Lung (tissue), 12 donors: ENCODE results near the gene MARCHF10. TPM values are rescaled to one million over a fixed set of nuclear protein-coding genes. Genes with fewer than 3 reads are reported as not detected.

Experiments used
- ATAC-seq: fragments of 200-7000 bp; cut with Tn5 transposase; one replicate; pipeline ENCODE4 v1.9.1; 2020; ENCODE audit warnings: moderate number of reproducible peaks; ENCODE audit not compliant: insufficient read depth, low FRiP score
- DNase-seq, 3 donors: peaks; one replicate each; pipeline ENCODE4 v3.0.0-alpha.2; 2013 to 2017
- H3K27ac ChIP-seq, 2 donors: one replicate each; pipeline ENCODE4 v1.5.1; 2013; ENCODE audit warnings: mild to moderate bottlenecking in 2 of 2, moderate library complexity in 2 of 2, control low read depth in 1 of 2, inconsistent platforms in 1 of 2, low read depth in 1 of 2, low read length in 1 of 2
- H3K27me3 ChIP-seq, 3 donors: one replicate each; pipeline ENCODE4 v1.5.1; 2013; ENCODE audit warnings: low read length in 2 of 3; ENCODE audit not compliant: control insufficient read depth in 3 of 3, insufficient read depth in 3 of 3
- H3K36me3 ChIP-seq, 4 donors: one replicate each; pipeline ENCODE4 v1.5.1; 2013; ENCODE audit warnings: low read length in 4 of 4, mild to moderate bottlenecking in 1 of 4, moderate library complexity in 1 of 4; ENCODE audit not compliant: control insufficient read depth in 4 of 4, insufficient read depth in 4 of 4
- H3K4me1 ChIP-seq, 5 donors: one replicate each; pipeline ENCODE4 v1.5.1; 2013; ENCODE audit warnings: low read length in 5 of 5, mild to moderate bottlenecking in 2 of 5, moderate library complexity in 1 of 5; ENCODE audit not compliant: control insufficient read depth in 5 of 5, insufficient read depth in 5 of 5
- H3K4me3 ChIP-seq: one replicate; pipeline ENCODE4 v1.5.1; 2013; ENCODE audit warnings: mild to moderate bottlenecking, control low read depth, moderate library complexity
- H3K9ac ChIP-seq, 2 donors: one replicate each; pipeline ENCODE4 v1.5.1; 2013; ENCODE audit warnings: low read length in 2 of 2, control low read depth in 1 of 2; ENCODE audit not compliant: insufficient read depth in 1 of 2
- H3K9me3 ChIP-seq, 4 donors: one replicate each; pipeline ENCODE4 v1.5.1; 2013; ENCODE audit warnings: low read length in 3 of 4, mild to moderate bottlenecking in 1 of 4, moderate library complexity in 1 of 4; ENCODE audit not compliant: control insufficient read depth in 4 of 4, insufficient read depth in 3 of 4
- WGBS, 2 donors: extraction: QIAGEN DNeasy Blood & Tissue Kit; methylation state at CpG; one replicate each; pipeline ENCODE4 v1.1.7; 2013; 5-methylcytosine and 5-hydroxymethylcytosine counted together
- polyA plus RNA-seq, 2 donors: library from polyadenylated mRNA; stranded (reverse); fragments of 200-250 nt; gene quantifications; one replicate each; pipeline ENCODE4 v1.2.1, GENCODE V29; 2013
- total RNA-seq, 2 donors: library from RNA; depleted of rRNA in 1 of 2; stranded (reverse); fragments of >200 nt in 1 of 2; gene quantifications; one replicate each; pipeline ENCODE4 v1.2.1, GENCODE V29; 2014 to 2021
- TF ChIP-seq, protein P1 (sequence below): IDR thresholded peaks from 2 replicates; pipeline ENCODE4 v1.5.1; 2012; ENCODE audit warnings: mild to moderate bottlenecking; ENCODE audit errors: control extremely low read depth, extremely low read depth
- donor health status: control.
- donor health status: control.
- donor health status: Bipolar disorder and iron deficiency.
- donor health status: healthy.
- donor health status: DM: yes; HTN: yes; CAD: no.

The MARCHF10 gene
- total and polyA plus RNA-seq, 4 donors = 3.1 to 13.8 (median 7.5) TPM

DNA sequence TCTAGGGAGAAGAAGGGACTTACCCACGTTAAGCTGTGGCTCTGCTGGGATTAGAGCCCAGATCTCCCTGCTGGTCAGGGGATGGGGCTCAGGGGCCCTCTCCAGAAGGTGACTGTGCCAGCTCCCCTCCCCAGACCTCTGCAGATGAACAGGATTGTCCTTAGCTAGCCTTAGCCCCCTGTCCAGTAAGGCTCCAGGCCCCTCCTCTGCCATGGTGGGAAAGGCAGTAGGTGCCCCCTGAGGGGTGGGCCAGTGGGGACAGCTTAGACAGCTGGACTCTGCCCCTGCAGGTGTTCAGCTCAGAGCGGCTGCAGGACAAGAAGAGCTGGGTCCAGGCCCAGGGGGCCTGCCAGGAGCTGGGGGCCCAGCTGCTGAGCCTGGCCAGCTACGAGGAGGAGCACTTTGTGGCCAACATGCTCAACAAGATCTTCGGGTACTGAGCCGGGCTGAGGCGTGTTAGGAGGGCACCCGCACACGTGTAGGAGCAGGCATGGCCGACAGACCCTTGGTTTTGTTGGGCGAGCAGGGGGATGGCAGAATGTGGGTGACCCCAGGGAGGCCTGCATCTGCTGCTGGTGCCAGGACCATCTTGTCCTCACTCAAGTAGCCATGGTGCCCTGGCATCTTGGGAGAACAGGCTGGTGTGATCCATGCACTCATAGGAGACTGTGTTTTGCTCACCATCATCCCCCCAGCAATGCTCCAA is 129.7 kb downstream of the MARCHF10 start:
- Histone ChIP-seq H3K4me1 (peaks cover 0 to 3% (median 0%) of the 10 kb centered on the region in 5 donors), H3K4me3 (no peak overlapping the region), H3K36me3 (peaks cover 0 to 21% (median 15%) of the 10 kb centered on the region in 4 donors), H3K9me3 (no peaks in the 10 kb centered on the region), H3K9ac (no peak overlapping the region), H3K27ac (no peak overlapping the region), H3K27me3 (no peaks in the 10 kb centered on the region)
- WGBS, 2 donors = 96% methylated on average over 10 of the region's 10 CpGs
- TF ChIP-seq, protein P1, sequence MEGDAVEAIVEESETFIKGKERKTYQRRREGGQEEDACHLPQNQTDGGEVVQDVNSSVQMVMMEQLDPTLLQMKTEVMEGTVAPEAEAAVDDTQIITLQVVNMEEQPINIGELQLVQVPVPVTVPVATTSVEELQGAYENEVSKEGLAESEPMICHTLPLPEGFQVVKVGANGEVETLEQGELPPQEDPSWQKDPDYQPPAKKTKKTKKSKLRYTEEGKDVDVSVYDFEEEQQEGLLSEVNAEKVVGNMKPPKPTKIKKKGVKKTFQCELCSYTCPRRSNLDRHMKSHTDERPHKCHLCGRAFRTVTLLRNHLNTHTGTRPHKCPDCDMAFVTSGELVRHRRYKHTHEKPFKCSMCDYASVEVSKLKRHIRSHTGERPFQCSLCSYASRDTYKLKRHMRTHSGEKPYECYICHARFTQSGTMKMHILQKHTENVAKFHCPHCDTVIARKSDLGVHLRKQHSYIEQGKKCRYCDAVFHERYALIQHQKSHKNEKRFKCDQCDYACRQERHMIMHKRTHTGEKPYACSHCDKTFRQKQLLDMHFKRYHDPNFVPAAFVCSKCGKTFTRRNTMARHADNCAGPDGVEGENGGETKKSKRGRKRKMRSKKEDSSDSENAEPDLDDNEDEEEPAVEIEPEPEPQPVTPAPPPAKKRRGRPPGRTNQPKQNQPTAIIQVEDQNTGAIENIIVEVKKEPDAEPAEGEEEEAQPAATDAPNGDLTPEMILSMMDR = no peak
- ATAC-seq (no peak), DNase-seq (no peak)

DNA sequence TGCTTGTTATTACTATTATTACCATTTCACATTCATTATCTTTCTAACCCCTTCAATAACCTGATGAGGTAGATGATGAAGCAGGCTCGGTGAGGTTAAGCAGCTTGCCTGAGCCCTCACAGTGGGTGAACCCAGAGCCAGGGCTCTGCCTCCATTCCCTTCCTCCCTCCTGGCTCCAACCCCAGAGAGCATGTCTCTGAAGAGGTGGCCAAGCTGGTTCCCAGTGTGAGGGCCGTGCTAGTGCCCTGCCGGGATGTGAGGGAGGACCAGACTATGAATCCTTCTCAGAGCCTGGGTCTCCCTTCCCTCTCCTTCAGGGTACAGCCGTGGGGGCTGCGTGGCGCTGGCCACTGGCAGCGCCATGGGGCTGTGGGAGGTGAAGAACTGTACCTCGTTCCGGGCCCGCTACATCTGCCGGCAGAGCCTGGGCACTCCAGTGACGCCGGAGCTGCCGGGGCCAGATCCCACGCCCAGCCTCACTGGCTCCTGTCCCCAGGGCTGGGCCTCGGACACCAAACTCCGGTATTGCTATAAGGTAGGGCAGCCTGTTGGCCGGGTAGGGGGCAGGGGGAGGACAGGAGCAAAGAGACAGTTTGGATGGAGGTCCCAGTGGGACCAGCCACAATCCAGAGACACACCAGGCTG is 131.0 kb downstream of the MARCHF10 start:
- Histone ChIP-seq H3K27me3 (no peaks in the 10 kb centered on the region), H3K27ac (no peak overlapping the region), H3K4me1 (peaks cover 0 to 3% (median 0%) of the 10 kb centered on the region in 5 donors), H3K4me3 (no peak overlapping the region), H3K9ac (no peak overlapping the region), H3K36me3 (peaks cover 0 to 25% (median 14%) of the 10 kb centered on the region in 4 donors), H3K9me3 (no peaks in the 10 kb centered on the region)
- WGBS, 2 donors = 95 to 96% methylated on average over 18 of the region's 18 CpGs
- no peak for ATAC-seq
- no peak for DNase-seq
- TF ChIP-seq, protein P1 = no peak

DNA sequence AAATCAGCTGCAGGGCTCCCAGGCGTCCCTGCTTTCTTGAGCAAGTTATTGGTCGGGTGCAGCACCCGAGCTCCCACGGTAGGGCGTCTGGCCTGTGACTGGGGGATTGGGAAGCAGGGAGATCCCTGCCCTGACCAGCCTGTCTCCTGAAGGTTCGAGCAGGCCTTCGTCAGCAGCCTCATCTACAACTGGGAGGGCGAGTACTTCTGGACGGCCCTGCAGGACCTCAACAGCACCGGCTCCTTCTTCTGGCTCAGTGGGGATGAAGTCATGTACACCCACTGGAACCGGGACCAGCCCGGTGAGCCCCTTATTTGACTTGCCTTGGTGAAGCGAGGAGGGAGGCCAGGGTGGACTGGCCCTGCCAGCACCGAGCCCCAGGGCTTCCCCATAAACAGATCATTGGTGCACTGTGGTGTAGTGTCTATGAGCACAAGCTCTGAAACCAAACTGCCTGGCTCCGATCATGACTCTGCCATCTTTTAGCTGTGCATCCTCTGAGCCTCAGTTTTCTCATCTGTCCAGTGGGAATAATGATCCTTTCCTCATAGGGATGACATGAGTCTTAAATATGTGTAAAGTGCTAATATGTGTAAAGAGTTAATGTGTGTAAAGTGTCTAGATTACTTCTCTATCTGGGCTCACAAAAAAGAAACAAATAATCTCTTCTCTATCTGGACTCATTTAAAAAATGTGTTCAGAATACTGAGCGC is 131.7 kb downstream of the MARCHF10 start:
- DNase-seq = no peak

More for the DNA sequence above, 131.7 kb downstream of the MARCHF10 start:
- TF ChIP-seq, protein P1 = no peak
- 95 to 98% methylated on average over 16 of the region's 16 CpGs for WGBS, 2 donors
- Histone ChIP-seq H3K9me3 (no peaks in the 10 kb centered on the region), H3K27me3 (no peaks in the 10 kb centered on the region), H3K27ac (no peak overlapping the region), H3K4me3 (no peak overlapping the region), H3K4me1 (peaks cover 0 to 3% (median 0%) of the 10 kb centered on the region in 5 donors), H3K36me3 (peaks cover 0 to 32% (median 14%) of the 10 kb centered on the region in 4 donors), H3K9ac (no peak overlapping the region)
- no peak for ATAC-seq
